Neural progenitor cell (in vitro differentiated cells): ENCODE data around the gene SDCCAG8. TPM values are rescaled to one million over a fixed set of nuclear protein-coding genes. Genes with fewer than 3 reads are reported as not detected.

ENCODE experiments used
- DNase-seq: peaks from one replicate; pipeline ENCODE4 v3.0.0-alpha.2; 2016; ENCODE audit warnings: low spot score
- H2AFZ ChIP-seq: fragments of 200-600 bp; sonication (generic); replicated peaks from 2 replicates; pipeline ENCODE4 v1.6.1; 2016; ENCODE audit warnings: antibody characterized with exemption
- H3F3A ChIP-seq: fragments of 200-600 bp; sonication (generic); 2 replicates; pipeline ENCODE4 v1.6.1; 2016; ENCODE audit warnings: antibody characterized with exemption, low read depth
- H3K27ac ChIP-seq: fragments of 200-600 bp; sonication (generic); 2 replicates; pipeline ENCODE4 v1.5.1; 2016; ENCODE audit warnings: mild to moderate bottlenecking
- H3K27me3 ChIP-seq: fragments of 200-600 bp; sonication (generic); 2 replicates; pipeline ENCODE4 v1.6.1; 2016; ENCODE audit warnings: mild to moderate bottlenecking, moderate library complexity
- H3K36me3 ChIP-seq: fragments of 200-600 bp; sonication (generic); 2 replicates; pipeline ENCODE4 v1.5.1; 2016
- H3K4me1 ChIP-seq: fragments of 200-600 bp; sonication (generic); 2 replicates; pipeline ENCODE4 v1.6.1; 2016; ENCODE audit warnings: mixed run types
- H3K4me2 ChIP-seq: fragments of 200-600 bp; sonication (generic); 2 replicates; pipeline ENCODE4 v1.6.1; 2016
- H3K4me3 ChIP-seq: fragments of 200-600 bp; sonication (generic); 2 replicates; pipeline ENCODE4 v1.5.1; 2016
- H3K79me2 ChIP-seq: fragments of 200-600 bp; sonication (generic); 2 replicates; pipeline ENCODE4 v1.6.1; 2016; ENCODE audit warnings: low read depth
- H3K9ac ChIP-seq: fragments of 200-600 bp; sonication (generic); 2 replicates; pipeline ENCODE4 v1.6.1; 2016
- H3K9me3 ChIP-seq: fragments of 200-600 bp; sonication (generic); 2 replicates; pipeline ENCODE4 v1.5.1; 2016; ENCODE audit warnings: low read depth
- H4K20me1 ChIP-seq: fragments of 200-600 bp; sonication (generic); 2 replicates; pipeline ENCODE4 v1.6.1; 2016; ENCODE audit warnings: low read depth
- H3K27ac Mint-ChIP-seq: 3 replicates; pipeline ENCODE4 v1.8.0; 2021; ENCODE audit warnings: mixed read lengths
- H3K27me3 Mint-ChIP-seq: 2 replicates; pipeline ENCODE4 v1.8.0; 2022; ENCODE audit warnings: low read depth, mild to moderate bottlenecking, inconsistent platforms, moderate library complexity, mixed read lengths; ENCODE audit not compliant: insufficient read depth
- H3K36me3 Mint-ChIP-seq: 3 replicates; pipeline ENCODE4 v1.8.0; 2021; ENCODE audit warnings: mixed read lengths
- H3K4me1 Mint-ChIP-seq: 3 replicates; pipeline ENCODE4 v1.8.0; 2021; ENCODE audit warnings: mixed read lengths
- H3K4me3 Mint-ChIP-seq: 3 replicates; pipeline ENCODE4 v1.8.0; 2021; ENCODE audit warnings: mild to moderate bottlenecking, moderate library complexity, mixed read lengths
- H3K9me3 Mint-ChIP-seq: 3 replicates; pipeline ENCODE4 v1.8.0; 2020; ENCODE audit warnings: mixed read lengths
- EZH2 ChIP-seq: fragments of 200-600 bp; sonication (generic); IDR thresholded peaks from 2 replicates; pipeline ENCODE4 v1.6.1; 2017; ENCODE audit warnings: antibody characterized with exemption, mild to moderate bottlenecking, moderate library complexity
- EZH2phosphoT487 ChIP-seq: fragments of 200-600 bp; sonication (generic); IDR thresholded peaks from 2 replicates; pipeline ENCODE4 v1.6.1; 2017; ENCODE audit warnings: antibody characterized with exemption
- total RNA-seq: library from RNA; depleted of rRNA; stranded (reverse); fragments of >200 nt; gene quantifications from 2 replicates; pipeline ENCODE4 v1.2.3, GENCODE V29; 2015; ENCODE audit warnings: low replicate concordance
- TF ChIP-seq, protein P1 (sequence below): fragments of 200-600 bp; sonication (generic); IDR thresholded peaks from 2 replicates; pipeline ENCODE4 v1.5.1; 2017; ENCODE audit warnings: antibody characterized with exemption, mild to moderate bottlenecking

SDCCAG8 gene
- total RNA-seq, 1 donor from 2014 or later, result 30.3 TPM

DNA sequence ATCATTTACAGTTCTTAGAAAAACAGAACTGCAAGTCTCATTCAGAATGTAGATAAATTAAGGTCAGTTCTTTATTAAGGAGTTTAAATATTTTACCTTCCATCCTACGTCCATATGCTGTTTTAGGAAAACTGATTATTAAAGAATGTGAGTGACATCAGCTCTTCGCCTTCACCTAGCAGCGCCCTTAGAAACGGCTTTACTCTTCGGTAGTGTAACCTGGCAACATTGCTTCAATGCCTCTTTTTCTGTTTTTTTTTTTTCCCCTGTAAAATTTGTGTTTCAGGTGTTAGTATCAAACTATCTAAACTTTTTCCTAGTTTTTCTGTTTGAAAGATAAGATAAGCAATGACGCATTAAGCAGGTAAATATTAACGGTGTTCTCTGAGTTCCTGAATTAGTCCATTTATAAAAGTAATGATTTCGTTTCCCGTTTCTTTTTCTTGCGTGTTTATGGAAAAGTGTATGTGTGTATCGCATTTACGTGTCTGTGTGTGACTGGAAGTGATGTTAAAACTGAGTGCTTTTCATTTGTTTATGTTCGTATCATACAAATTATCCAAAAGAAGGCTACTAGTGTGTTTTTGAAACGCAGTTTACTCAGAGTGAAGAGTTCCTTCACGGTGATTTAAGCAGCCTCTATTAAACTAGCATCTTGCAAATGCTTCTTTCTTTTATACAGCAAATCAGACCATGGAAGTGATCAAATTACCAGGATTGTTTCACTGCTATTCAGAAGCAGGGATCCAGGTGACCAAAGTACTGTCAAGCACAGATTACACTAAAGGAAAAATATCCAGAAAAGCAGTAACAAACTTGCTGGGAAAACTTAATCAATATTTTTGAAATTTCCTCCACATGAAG is 139.0 kb downstream of the SDCCAG8 start:
- Mint-ChIP-seq H3K9me3 (no peaks in the 10 kb centered on the region), H3K27me3 (no peaks in the 10 kb centered on the region), H3K27ac (peak overlapping the region; percentile 24), H3K36me3 (no peaks in the 10 kb centered on the region), H3K4me1 (peaks cover 37% of the 10 kb centered on the region), H3K4me3 (no peak overlapping the region)
- peaks cover 14% of the 10 kb centered on the region for H3K4me1 ChIP-seq
- peak overlapping the region; percentile 7 for H3K27ac ChIP-seq
- H3K4me2 ChIP-seq, result peak overlapping the region; percentile 37
- no peaks in the 10 kb centered on the region for H3K27me3 ChIP-seq
- no peaks in the 10 kb centered on the region for H3F3A ChIP-seq
- H3K9ac ChIP-seq, result no peak overlapping the region
- DNase-seq, result no peak
- H3K79me2 ChIP-seq, result no peaks in the 10 kb centered on the region
- no peaks in the 10 kb centered on the region for H4K20me1 ChIP-seq
- TF ChIP-seq, protein P1, sequence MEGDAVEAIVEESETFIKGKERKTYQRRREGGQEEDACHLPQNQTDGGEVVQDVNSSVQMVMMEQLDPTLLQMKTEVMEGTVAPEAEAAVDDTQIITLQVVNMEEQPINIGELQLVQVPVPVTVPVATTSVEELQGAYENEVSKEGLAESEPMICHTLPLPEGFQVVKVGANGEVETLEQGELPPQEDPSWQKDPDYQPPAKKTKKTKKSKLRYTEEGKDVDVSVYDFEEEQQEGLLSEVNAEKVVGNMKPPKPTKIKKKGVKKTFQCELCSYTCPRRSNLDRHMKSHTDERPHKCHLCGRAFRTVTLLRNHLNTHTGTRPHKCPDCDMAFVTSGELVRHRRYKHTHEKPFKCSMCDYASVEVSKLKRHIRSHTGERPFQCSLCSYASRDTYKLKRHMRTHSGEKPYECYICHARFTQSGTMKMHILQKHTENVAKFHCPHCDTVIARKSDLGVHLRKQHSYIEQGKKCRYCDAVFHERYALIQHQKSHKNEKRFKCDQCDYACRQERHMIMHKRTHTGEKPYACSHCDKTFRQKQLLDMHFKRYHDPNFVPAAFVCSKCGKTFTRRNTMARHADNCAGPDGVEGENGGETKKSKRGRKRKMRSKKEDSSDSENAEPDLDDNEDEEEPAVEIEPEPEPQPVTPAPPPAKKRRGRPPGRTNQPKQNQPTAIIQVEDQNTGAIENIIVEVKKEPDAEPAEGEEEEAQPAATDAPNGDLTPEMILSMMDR, result no peak
- TF ChIP-seq EZH2phosphoT487 (no peak), EZH2 (no peak)
- no peak overlapping the region for H3K4me3 ChIP-seq
- H3K9me3 ChIP-seq, result no peaks in the 10 kb centered on the region
- no peak overlapping the region for H2AFZ ChIP-seq
- no peaks in the 10 kb centered on the region for H3K36me3 ChIP-seq

DNA sequence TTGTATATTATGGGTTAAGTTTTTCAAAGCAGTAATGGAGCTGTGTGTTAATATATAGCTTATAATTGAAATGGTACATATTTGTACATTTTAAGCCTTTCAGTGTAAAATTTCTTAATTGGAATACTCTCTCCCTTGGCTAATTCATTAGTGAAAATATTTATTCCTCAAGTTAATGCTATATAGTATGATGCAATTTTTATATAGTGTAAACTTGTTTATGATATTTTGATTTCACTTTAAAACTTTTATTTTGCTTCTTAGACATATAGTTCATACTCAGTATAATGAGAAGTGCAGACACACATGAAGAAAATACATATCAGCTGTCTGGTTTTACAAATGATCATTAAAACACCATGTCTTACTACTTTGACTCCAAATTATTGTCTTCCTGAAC is 140.6 kb downstream of the SDCCAG8 start:
- no peaks in the 10 kb centered on the region for H3K36me3 Mint-ChIP-seq
- no peaks in the 10 kb centered on the region for H3K27me3 ChIP-seq
- DNase-seq, result no peak
- H2AFZ ChIP-seq, result no peak overlapping the region
- TF ChIP-seq, protein P1, result no peak
- TF ChIP-seq EZH2phosphoT487, result no peak
- no peak for TF ChIP-seq EZH2
- no peak overlapping the region for H3K4me3 ChIP-seq
- H3K4me2 ChIP-seq, result no peak overlapping the region
- no peaks in the 10 kb centered on the region for H3F3A ChIP-seq
- H3K4me1 ChIP-seq, result peaks cover 9% of the 10 kb centered on the region
- H3K27me3 Mint-ChIP-seq, result no peaks in the 10 kb centered on the region
- H3K27ac ChIP-seq, result no peak overlapping the region
- H3K4me3 Mint-ChIP-seq, result no peak overlapping the region
- H4K20me1 ChIP-seq, result no peaks in the 10 kb centered on the region
- no peak overlapping the region for H3K9ac ChIP-seq
- H3K9me3 ChIP-seq, result no peaks in the 10 kb centered on the region
- no peaks in the 10 kb centered on the region for H3K9me3 Mint-ChIP-seq
- H3K79me2 ChIP-seq, result no peaks in the 10 kb centered on the region
- peaks cover 37% of the 10 kb centered on the region for H3K4me1 Mint-ChIP-seq
- no peaks in the 10 kb centered on the region for H3K36me3 ChIP-seq
- no peak overlapping the region for H3K27ac Mint-ChIP-seq

DNA sequence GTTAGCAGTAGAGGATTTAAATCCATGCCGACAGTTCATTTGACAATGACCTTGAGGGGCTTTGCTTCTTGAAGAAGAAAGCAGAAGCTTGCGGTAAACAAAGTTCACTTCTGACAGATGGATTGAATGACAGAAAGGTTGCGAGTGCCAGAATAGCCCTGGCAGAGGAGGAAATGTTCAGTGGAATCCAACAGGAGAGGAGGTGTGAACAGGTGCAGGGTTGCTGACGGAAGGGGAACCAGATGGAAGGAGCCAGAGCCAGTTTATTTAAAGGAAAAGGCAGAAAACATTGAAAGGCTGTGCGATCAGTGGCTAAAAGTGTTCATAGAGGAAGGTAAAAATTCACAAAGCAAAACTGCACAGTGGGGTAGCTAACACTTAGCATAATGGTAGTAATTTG is 141.0 kb downstream of the SDCCAG8 start:
- Histone ChIP-seq H3K4me1 (peaks cover 9% of the 10 kb centered on the region), H2AFZ (no peak overlapping the region), H3K9me3 (no peaks in the 10 kb centered on the region), H3K27me3 (no peaks in the 10 kb centered on the region), H4K20me1 (no peaks in the 10 kb centered on the region), H3F3A (no peaks in the 10 kb centered on the region), H3K79me2 (no peaks in the 10 kb centered on the region), H3K36me3 (no peaks in the 10 kb centered on the region), H3K27ac (no peak overlapping the region), H3K9ac (no peak overlapping the region), H3K4me3 (no peak overlapping the region), H3K4me2 (no peak overlapping the region)
- no peak overlapping the region for H3K27ac Mint-ChIP-seq
- H3K9me3 Mint-ChIP-seq, result no peaks in the 10 kb centered on the region
- no peak overlapping the region for H3K4me3 Mint-ChIP-seq
- DNase-seq, result no peak
- H3K36me3 Mint-ChIP-seq, result no peaks in the 10 kb centered on the region
- H3K4me1 Mint-ChIP-seq, result peaks cover 37% of the 10 kb centered on the region
- no peak for TF ChIP-seq EZH2
- TF ChIP-seq, protein P1, result no peak
- TF ChIP-seq EZH2phosphoT487, result no peak
- no peaks in the 10 kb centered on the region for H3K27me3 Mint-ChIP-seq
